Kidney capillary endothelial cell (primary cell): ENCODE data around the gene FH.

Source experiments
- DNase-seq: peaks from one replicate; pipeline ENCODE4 v3.0.0-alpha.2; 2018; ENCODE audit warnings: low spot score

Gene FH

GRCh38 chr1:241457421-241457820, 62.1 kb downstream of the FH start:
- no peak for DNase-seq

- no peak for DNase-seq
Measured at GRCh38 chr1:241456743-241457142, 62.8 kb downstream of the FH start.

- DNase-seq, result no peak
Measured at GRCh38 chr1:241453732-241454131, 65.8 kb downstream of the FH start.

- DNase-seq, result no peak
Measured at GRCh38 chr1:241451956-241452355, 67.6 kb downstream of the FH start.
